Measurements from ENCODE around the gene ASPG.

ASPG gene

DNA sequence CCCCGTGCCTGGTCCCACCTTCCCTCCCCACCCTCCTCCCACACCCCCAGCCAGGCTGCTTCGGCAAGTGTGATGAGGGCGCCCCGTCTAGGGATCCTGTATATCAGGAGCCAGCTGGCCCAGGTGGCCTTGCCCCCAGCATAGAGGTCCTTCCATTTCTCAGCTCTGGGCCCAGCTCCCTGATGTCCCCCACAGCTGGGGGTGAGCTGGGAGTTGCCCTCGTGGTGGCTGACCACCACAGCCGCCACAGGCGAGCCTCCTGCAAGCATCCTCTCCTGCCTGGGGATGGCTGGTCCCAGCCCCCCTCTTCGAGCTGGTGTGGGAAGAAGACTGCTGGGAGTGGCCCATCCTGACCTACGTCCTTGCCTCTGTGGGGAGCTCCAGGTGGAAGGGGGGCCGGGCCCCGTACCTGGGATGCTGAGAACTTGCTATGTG, 7.4 kb downstream of the ASPG start:
- in situ Hi-C loops (cut with HindIII; ENCODE audit: low sequenced_read_pairs), result no loop called here

DNA sequence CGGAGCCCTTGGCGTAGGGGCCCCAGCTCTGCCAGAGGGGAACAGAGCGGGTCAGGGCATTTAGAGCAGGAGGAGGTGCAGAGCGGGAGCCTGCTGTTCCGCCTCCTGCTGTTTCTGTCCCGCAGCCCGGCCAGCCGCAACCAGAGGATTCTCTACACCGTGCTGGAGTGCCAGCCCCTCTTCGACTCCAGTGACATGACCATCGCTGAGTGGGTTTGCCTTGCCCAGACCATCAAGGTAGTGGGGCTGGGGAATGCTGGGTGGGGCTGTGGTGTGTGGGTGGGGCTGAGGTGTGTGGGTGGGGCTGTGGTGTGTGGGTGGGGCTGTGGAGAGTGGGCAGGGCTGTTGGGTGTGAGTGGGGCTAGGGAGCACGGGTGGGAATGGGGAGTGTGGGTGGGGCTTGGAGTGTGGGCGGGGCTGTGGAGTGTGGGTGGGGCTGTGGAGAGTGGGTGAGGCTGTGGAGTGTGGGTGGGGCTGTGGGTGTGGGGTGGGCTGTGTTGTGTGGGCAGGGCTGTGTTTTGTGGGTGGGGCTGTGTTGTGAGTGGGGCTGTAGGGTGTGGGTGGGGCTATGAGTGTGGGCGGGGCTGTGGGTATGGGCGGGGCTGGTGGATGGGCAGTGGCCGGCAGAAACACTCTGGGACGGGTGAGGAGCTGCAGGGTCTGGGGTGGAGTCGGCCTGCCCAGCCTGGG, 8.0 kb downstream of the ASPG start:
- in situ Hi-C loops (cut with HindIII; ENCODE audit: low sequenced_read_pairs), result no loop called here

DNA sequence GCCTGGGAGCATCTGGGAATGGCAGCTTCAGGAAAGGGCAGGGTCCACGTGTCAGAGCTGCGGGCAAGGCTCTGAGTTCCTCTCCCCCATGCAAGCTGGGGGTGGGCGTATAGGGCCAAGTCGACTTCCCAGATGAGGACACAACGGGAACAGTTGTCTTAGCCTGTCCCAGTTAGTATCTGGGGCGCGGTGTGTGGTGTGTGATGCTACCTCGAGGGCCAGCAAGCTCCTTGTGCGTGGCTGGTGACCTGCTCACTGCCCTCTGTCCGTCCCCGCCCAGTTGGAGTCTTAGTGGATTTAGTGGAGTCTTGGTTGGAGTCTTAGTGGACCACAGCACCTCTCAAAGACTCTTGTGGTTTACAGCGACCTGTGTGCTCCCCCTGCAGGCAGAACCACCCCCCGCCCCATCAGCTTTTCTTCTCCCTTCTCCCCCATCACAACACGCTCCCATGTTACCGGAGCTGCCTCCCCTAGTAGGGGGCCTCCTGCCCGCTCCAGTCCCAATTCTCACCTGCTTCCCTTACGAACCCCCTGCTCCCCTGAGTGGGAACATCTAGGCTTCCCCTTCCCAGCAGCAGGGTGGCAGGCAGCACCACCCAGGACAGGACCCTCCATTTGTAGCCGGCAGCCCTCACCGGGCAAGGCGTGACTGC, 8.7 kb downstream of the ASPG start:
- in situ Hi-C loops (cut with HindIII; ENCODE audit: low sequenced_read_pairs), result no loop called here

GRCh38 chr14:104094709-104095425, 9.4 kb downstream of the ASPG start:
- in situ Hi-C loops (cut with HindIII; ENCODE audit: low sequenced_read_pairs), result no loop called here

GRCh38 chr14:104095426-104096310, 10.2 kb downstream of the ASPG start:
- in situ Hi-C loops (cut with HindIII; ENCODE audit: low sequenced_read_pairs), result no loop called here

GRCh38 chr14:104096318-104096717, 10.8 kb downstream of the ASPG start:
- in situ Hi-C loops (cut with HindIII; ENCODE audit: low sequenced_read_pairs), result no loop called here

GRCh38 chr14:104096751-104097700, 11.5 kb downstream of the ASPG start:
- in situ Hi-C loops (cut with HindIII; ENCODE audit: low sequenced_read_pairs), result no loop called here

- in situ Hi-C loops (cut with HindIII; ENCODE audit: low sequenced_read_pairs), result no loop called here
These were observed 13.0 kb downstream of the ASPG start for GRCh38 chr14:104098272-104099095.

GRCh38 chr14:104099096-104100041, 13.9 kb downstream of the ASPG start:
- in situ Hi-C loops (cut with HindIII; ENCODE audit: low sequenced_read_pairs), result no loop called here

GRCh38 chr14:104100171-104101085, 14.9 kb downstream of the ASPG start:
- in situ Hi-C loops (cut with HindIII; ENCODE audit: low sequenced_read_pairs), result no loop called here

DNA sequence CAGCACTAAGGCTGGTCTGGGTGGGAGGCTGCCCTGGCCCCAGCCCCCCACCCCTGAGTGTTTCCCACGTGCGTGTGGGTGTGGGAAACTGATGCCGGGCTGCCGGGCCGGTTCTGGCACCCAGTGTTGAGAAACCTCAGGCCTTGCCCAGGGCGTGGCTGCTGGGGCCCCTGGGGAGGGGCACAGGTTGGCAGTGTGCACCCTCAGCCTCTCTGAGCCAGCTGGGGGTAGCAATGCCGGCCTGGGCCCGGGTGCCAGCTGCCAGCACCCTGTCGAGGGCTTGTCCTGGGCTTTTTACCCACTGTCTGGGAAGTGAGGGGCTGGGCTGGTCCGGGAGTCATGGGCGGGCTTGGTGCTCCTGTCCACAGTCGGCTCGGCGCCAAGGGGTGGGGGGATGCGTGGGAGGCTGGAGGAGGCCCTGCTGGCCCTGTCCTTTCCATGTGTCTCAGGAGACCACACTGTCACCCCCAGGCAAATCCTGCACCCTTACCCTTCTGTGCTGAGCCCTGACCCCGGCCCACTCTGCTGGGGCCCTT, 15.7 kb downstream of the ASPG start:
- in situ Hi-C loops (cut with HindIII; ENCODE audit: low sequenced_read_pairs), result no loop called here

GRCh38 chr14:104101651-104102281, 16.3 kb downstream of the ASPG start:
- in situ Hi-C loops (cut with HindIII; ENCODE audit: low sequenced_read_pairs), result no loop called here

- in situ Hi-C loops (cut with HindIII; ENCODE audit: low sequenced_read_pairs), result no loop called here
These were observed 16.9 kb downstream of the ASPG start for GRCh38 chr14:104102282-104102914.

- in situ Hi-C loops (cut with HindIII; ENCODE audit: low sequenced_read_pairs), result no loop called here
These were observed 17.6 kb downstream of the ASPG start for GRCh38 chr14:104103061-104103445.

DNA sequence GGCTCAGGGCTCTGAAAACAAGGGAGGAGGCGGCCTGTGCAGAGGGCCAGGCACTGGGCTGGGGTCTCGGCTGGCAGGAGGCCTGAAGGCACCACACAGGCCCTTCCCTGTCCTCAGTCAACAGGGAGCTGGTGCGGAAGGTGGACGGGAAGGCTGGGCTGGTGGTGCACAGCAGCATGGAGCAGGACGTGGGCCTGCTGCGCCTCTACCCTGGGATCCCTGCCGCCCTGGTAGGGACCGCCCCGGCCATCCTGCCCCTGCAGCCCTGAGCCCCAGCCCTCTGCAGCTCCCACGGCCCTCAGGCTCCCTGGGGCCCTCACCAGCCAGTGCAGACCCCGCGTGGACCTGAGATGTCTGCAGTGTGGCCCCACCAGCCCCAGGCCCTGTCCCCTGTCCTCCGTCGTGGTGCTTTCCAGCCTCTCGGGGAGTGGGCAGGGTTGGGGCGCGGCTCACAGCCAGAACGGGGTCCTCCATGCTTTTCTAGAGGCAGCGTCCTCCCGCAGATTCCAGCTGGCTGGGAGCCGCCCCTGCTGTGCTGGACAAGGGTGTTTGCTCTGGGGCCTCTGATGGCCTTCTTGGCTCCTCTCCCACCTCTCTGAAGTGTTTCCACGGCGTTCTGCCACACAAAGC, 18.1 kb downstream of the ASPG start:
- in situ Hi-C loops (cut with HindIII; ENCODE audit: low sequenced_read_pairs), result no loop called here
